AG10803 (cell line): ENCODE results near the gene IL23R.

Experiments
- DNase-seq: peaks from one replicate; pipeline ENCODE4 v3.0.0; 2010; ENCODE audit warnings: low read depth
- H3K4me3 ChIP-seq: 2 replicates; pipeline ENCODE4 v1.5.1; 2011; ENCODE audit warnings: mild to moderate bottlenecking, low read length, control low read depth
- CTCF ChIP-seq: conservative IDR thresholded peaks from 2 replicates; pipeline ENCODE4 v1.5.1; 2011; ENCODE audit warnings: mild to moderate bottlenecking, low read length, control low read depth, inconsistent platforms

IL23R gene

DNA sequence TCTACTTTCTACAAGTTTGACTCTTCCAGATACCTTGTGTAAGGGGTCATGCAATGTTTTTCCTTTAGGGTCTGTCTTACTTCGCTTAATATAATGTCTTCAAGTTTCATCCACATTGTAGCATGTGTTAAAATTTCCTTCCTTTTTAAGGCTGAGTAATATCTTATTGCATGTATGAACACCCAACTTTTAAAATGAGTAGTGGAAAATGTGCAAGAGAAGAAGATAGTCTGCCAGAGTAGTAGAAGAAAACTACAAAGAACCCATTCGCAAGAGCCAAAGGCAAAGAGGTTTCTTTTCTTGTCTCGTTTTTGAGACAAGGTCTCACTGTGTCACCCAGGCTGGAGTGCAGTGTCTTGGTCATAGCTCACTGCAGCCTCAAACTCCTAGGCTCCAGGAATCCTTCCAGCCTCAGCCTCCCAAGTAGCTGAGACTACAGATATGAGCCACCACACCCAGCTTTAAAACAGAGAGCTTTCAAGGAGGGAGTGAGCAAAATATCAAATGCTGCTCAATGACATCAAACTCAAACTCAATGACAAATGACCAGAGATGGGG, 9.4 kb downstream of the IL23R start:
- no peak for DNase-seq
- no peak overlapping the region for H3K4me3 ChIP-seq
- no peak for TF ChIP-seq CTCF

GRCh38 chr1:67184838-67185421, 18.7 kb downstream of the IL23R start:
- H3K4me3 ChIP-seq: no peak overlapping the region
- no peak for TF ChIP-seq CTCF
- no peak for DNase-seq

DNA sequence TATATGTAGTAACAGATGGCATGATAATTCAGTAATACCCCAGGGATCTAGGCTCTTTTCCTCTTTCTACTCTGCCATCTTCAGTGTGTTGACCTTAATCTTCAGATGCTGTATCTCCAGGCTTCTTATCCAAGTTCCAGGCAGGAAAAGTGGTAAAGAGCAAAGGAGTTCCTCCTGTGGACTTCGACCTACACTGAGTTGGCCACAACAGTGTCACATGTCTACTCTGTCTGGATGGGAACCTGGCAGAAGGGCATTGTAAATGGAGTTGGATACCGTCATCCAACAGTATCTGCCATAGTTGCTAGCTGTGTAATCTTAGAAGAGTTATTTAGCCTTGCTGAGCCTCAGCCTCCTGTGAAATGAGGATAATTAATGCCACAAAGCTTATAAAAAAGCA, 21.9 kb downstream of the IL23R start:
- no peak overlapping the region for H3K4me3 ChIP-seq
- no peak for DNase-seq
- TF ChIP-seq CTCF: no peak

DNA sequence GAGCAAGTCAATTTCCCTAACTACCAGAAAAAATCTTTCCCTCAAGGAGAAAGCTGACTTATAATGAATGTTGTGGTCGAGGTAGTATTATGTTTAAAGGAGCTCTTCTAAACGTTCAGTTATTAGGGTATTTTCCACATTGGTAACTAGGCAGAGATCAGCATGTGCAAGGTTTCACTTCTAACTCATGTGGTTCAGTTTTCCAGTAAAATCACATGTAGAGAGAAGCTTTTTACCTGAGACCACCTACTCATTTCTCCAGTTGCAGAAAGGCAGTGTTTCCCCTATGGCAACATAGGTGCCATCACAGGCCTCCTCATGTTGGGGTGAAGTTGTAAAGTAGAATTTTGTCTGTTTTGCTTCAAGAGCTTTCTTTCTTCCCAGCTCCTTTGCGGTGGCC, 23.7 kb downstream of the IL23R start:
- H3K4me3 ChIP-seq: no peak overlapping the region
- DNase-seq: no peak
- no peak for TF ChIP-seq CTCF

- no peak for TF ChIP-seq CTCF
- no peak overlapping the region for H3K4me3 ChIP-seq
- no peak for DNase-seq
Observed at GRCh38 chr1:67190410-67190809, 24.2 kb downstream of the IL23R start.

DNA sequence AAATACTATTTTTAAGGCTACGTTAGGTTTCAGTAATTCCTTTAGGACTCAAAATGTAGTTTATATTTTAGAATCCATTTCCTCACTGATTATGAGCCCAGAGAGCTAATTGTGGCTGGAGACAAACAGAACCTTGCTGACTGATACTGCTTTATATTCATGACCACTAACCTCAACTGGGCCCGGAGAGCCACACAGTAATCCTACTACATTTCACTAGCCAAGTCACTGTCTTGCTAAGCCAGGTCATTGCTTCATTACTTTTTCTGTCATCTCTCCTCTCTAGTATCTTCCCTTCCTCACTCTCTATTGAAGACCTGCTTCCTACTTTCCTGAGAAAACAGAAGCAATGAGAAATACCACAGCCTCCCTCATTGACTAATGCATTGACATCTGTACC, 24.7 kb downstream of the IL23R start:
- TF ChIP-seq CTCF: no peak
- DNase-seq: no peak
- H3K4me3 ChIP-seq: no peak overlapping the region

- no peak for TF ChIP-seq CTCF
- H3K4me3 ChIP-seq: no peak overlapping the region
- DNase-seq: no peak
Observed at GRCh38 chr1:67191668-67192520, 25.6 kb downstream of the IL23R start.
